A549 (cell line): Measurements from ENCODE around the gene POLRMT. TPM values are rescaled to one million over a fixed set of nuclear protein-coding genes. Genes with fewer than 3 reads are reported as not detected.

ENCODE experiments used
- ATAC-seq, 2 experiments: fragments of 200-7000 bp in 1 of 2; fragments of >200 bp in 1 of 2; cut with Nextera tagmentation in 1 of 2; cut with Tn5 transposase in 1 of 2; 3 replicates each; pipeline versions ENCODE4 v1.8.0 to v1.9.1; 2018 to 2020; ENCODE audit warnings: mild to moderate bottlenecking in 1 of 2, moderate library complexity in 1 of 2
- CTCF ChIA-PET: fragments of 300-600 bp; sonication (Branson Sonifier 250); formaldehyde crosslinking; extraction: SDS; loops from one replicate; lab custom pipeline; 2021; ENCODE audit warnings: antibody characterized with exemption, inconsistent platforms; lab: Yijun Ruan, JAX
- POLR2A ChIA-PET: fragments of 350-600 bp; formaldehyde crosslinking; extraction: SDS; loops from one replicate; lab custom pipeline; 2021; ENCODE audit warnings: antibody characterized with exemption, inconsistent platforms; lab: Yijun Ruan, JAX
- DNase-seq, 2 experiments: peaks; one replicate each; pipeline versions ENCODE4 v3.0.0 to v3.0.0-alpha.2; 2011 to 2016; ENCODE audit warnings: low read depth in 1 of 2, low spot score in 1 of 2
- FAIRE-seq: peaks from 2 replicates; lab custom pipeline; 2011; peaks lifted over from hg19 to GRCh38; lab: Jason Lieb, UNC
- H3K27ac ChIP-seq, 2 experiments: fragments of >200 bp; sonication (Bioruptor Twin); formaldehyde crosslinking; 3 replicates each; pipeline ENCODE4 v1.5.1; 2016 to 2017
- H3K4me1 ChIP-seq: fragments of >200 bp; sonication (Bioruptor Twin); formaldehyde crosslinking; 3 replicates; pipeline ENCODE4 v1.6.1; 2016
- H3K4me2 ChIP-seq: fragments of >200 bp; sonication (Bioruptor Twin); formaldehyde crosslinking; 3 replicates; pipeline ENCODE4 v1.6.1; 2016
- H3K4me3 ChIP-seq: fragments of >200 bp; sonication (Bioruptor Twin); formaldehyde crosslinking; 3 replicates; pipeline ENCODE4 v1.5.1; 2016
- H3K9me3 ChIP-seq: fragments of >200 bp; sonication (Bioruptor Twin); formaldehyde crosslinking; 3 replicates; pipeline ENCODE4 v1.6.1; 2016
- BHLHE40 ChIP-seq: IDR thresholded peaks from 2 replicates; pipeline ENCODE4 v1.6.1; 2012; ENCODE audit warnings: low read depth, low read length, inconsistent platforms
- CBX2 ChIP-seq: fragments of 200-600 bp; sonication (generic); IDR thresholded peaks from 2 replicates; pipeline ENCODE4 v1.6.1; 2016; ENCODE audit warnings: low read depth, mild to moderate bottlenecking, borderline replicate concordance
- CEBPB ChIP-seq, 2 experiments: fragments of >200 bp in 1 of 2; sonication (Bioruptor Twin) in 1 of 2; formaldehyde crosslinking in 1 of 2; IDR thresholded peaks; 2 replicates each; pipeline ENCODE4 v1.6.1; 2012 to 2016
- CHD2 ChIP-seq: fragments of 150-350 bp; IDR thresholded peaks from 2 replicates; pipeline ENCODE4 v1.6.1; 2014; ENCODE audit warnings: low read length; ENCODE audit not compliant: partially characterized antibody
- EHF ChIP-seq: fragments of 250-450 bp; sonication (Bioruptor Pico); IDR thresholded peaks from 2 replicates; pipeline ENCODE4 v1.5.0; 2020; ENCODE audit warnings: mild to moderate bottlenecking
- FOXS1 ChIP-seq: fragments of 250-450 bp; sonication (Bioruptor Pico); IDR thresholded peaks from 2 replicates; pipeline ENCODE4 v1.5.0; 2020; ENCODE audit warnings: mild to moderate bottlenecking, moderate library complexity
- HDAC2 ChIP-seq: fragments of 200-600 bp; sonication (generic); IDR thresholded peaks from 2 replicates; pipeline ENCODE4 v1.6.1; 2016
- HEYL ChIP-seq: fragments of 250-450 bp; sonication (Bioruptor Pico); IDR thresholded peaks from 2 replicates; pipeline ENCODE4 v1.8.0; 2021; ENCODE audit warnings: mild to moderate bottlenecking, moderate library complexity
- HOXB13 ChIP-seq: fragments of 250-450 bp; sonication (Bioruptor Pico); IDR thresholded peaks from 2 replicates; pipeline ENCODE4 v1.5.0; 2020; ENCODE audit warnings: low read depth, mild to moderate bottlenecking, moderate library complexity
- KDM1A ChIP-seq: fragments of 200-600 bp; sonication (generic); IDR thresholded peaks from 2 replicates; pipeline ENCODE4 v1.6.1; 2016; ENCODE audit warnings: low read depth, mild to moderate bottlenecking
- MAZ ChIP-seq: fragments of 150-350 bp; IDR thresholded peaks from 2 replicates; pipeline ENCODE4 v1.6.1; 2014; ENCODE audit warnings: antibody characterized with exemption, low read depth, low read length, borderline replicate concordance
- NFE2L2 ChIP-seq: fragments of 150-350 bp; conservative IDR thresholded peaks from 2 replicates; pipeline ENCODE4 v1.6.1; 2014; ENCODE audit warnings: low read length
- RCOR1 ChIP-seq: fragments of 150-350 bp; IDR thresholded peaks from 2 replicates; pipeline ENCODE4 v1.6.1; 2014; ENCODE audit warnings: antibody characterized with exemption, low read length, low read depth
- RFX5 ChIP-seq: fragments of 450-650 bp; IDR thresholded peaks from 2 replicates; pipeline ENCODE4 v1.7.1; 2014; ENCODE audit warnings: antibody characterized with exemption, mild to moderate bottlenecking, moderate library complexity
- SREBF2 ChIP-seq: fragments of 450-650 bp; IDR thresholded peaks from 2 replicates; pipeline ENCODE4 v1.6.1; 2014; ENCODE audit warnings: mild to moderate bottlenecking, moderate library complexity
- ZSCAN20 ChIP-seq: fragments of 250-450 bp; sonication (Bioruptor Pico); IDR thresholded peaks from 2 replicates; pipeline ENCODE4 v1.8.0; 2022; ENCODE audit warnings: mild to moderate bottlenecking, moderate library complexity
- WGBS: methylation state at CpG from one replicate; pipeline ENCODE4 v1.1.6; 2017; ENCODE audit errors: missing lambda C conversion rate; 5-methylcytosine and 5-hydroxymethylcytosine counted together
- polyA plus RNA-seq, 4 experiments: library from polyadenylated mRNA; depleted of rRNA in 3 of 4; stranded (reverse); fragments of >200 nt; fragmentation: RNase III in 1 of 4; extraction: RNeasy Plus Mini Kit Qiagen cat#74134 plus additional on column Dnase treatment in 1 of 4; gene quantifications; 2 replicates in 3 of 4; 3 replicates in 1 of 4; pipeline ENCODE4 v1.2.3, GENCODE V29; 2011 to 2017
- TF ChIP-seq, protein P1 (sequence below): IDR thresholded peaks from 2 replicates; pipeline ENCODE4 v1.6.1; 2012; ENCODE audit warnings: low read depth, borderline replicate concordance
- TF ChIP-seq, protein P2 (sequence below): fragments of 150-350 bp; IDR thresholded peaks from 2 replicates; pipeline ENCODE4 v1.6.1; 2014; ENCODE audit warnings: low read depth, mild to moderate bottlenecking, low read length
- TF ChIP-seq, protein P3 (sequence below): fragments of 450-650 bp; IDR thresholded peaks from 2 replicates; pipeline ENCODE4 v1.6.1; 2014; ENCODE audit warnings: antibody characterized with exemption
- TF ChIP-seq, protein P4 (sequence below): fragments of >200 bp; sonication (Bioruptor Twin); formaldehyde crosslinking; IDR thresholded peaks from 3 replicates; pipeline ENCODE4 v1.5.1; 2016

Gene POLRMT
- polyA plus RNA-seq, 2 of the 4 experiments (the other 2 are of a cell fraction): 41.9 to 68.8 TPM

DNA sequence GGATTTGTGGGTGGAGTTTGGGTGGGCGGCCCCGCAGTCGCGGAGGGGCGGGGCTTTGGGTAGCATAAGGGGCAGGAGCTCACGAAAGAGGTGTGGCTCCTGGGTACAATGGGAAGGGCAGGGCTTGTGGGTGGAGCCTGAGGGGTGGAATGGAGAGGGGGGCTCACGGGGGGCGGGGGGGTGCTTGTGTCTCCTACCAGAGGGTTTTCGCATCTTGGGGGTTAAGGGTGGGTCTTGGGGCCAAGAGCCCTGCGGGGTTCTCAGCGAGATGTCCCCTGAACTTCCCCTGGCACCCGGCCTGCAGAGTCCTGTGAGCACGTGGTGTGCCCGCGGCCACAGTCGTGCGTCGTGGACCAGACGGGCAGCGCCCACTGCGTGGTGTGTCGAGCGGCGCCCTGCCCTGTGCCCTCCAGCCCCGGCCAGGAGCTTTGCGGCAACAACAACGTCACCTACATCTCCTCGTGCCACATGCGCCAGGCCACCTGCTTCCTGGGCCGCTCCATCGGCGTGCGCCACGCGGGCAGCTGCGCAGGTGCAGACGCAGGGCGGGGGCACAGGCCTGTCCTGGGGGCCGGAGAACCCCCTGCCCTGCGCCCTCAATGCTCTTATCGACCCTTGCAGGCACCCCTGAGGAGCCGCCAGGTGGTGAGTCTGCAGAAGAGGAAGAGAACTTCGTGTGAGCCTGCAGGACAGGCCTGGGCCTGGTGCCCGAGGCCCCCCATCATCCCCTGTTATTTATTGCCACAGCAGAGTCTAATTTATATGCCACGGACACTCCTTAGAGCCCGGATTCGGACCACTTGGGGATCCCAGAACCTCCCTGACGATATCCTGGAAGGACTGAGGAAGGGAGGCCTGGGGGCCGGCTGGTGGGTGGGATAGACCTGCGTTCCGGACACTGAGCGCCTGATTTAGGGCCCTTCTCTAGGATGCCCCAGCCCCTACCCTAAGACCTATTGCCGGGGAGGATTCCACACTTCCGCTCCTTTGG lies 48.0 kb upstream of the POLRMT start:
- DNase-seq: no peak
- peak overlapping the region; percentile 87 to 99; a peak in 5 of 6 replicates for H3K27ac ChIP-seq
- no peaks in the 10 kb centered on the region for H3K9me3 ChIP-seq
- 87% methylated on average over 25 of the region's 54 CpGs for WGBS
- peak in 1 of 2 experiments; percentile 45; a peak in 4 of 6 replicates for ATAC-seq
- TF ChIP-seq, protein P1, sequence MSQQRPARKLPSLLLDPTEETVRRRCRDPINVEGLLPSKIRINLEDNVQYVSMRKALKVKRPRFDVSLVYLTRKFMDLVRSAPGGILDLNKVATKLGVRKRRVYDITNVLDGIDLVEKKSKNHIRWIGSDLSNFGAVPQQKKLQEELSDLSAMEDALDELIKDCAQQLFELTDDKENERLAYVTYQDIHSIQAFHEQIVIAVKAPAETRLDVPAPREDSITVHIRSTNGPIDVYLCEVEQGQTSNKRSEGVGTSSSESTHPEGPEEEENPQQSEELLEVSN: no peak
- no peak for TF ChIP-seq RFX5
- no peak for TF ChIP-seq MAZ
- no peak for TF ChIP-seq HOXB13 (CRISPR knock-in tag)
- no peak for TF ChIP-seq BHLHE40
- no peak for TF ChIP-seq CEBPB (IDR thresholded peaks at IDR 0.05)
- TF ChIP-seq, protein P2, sequence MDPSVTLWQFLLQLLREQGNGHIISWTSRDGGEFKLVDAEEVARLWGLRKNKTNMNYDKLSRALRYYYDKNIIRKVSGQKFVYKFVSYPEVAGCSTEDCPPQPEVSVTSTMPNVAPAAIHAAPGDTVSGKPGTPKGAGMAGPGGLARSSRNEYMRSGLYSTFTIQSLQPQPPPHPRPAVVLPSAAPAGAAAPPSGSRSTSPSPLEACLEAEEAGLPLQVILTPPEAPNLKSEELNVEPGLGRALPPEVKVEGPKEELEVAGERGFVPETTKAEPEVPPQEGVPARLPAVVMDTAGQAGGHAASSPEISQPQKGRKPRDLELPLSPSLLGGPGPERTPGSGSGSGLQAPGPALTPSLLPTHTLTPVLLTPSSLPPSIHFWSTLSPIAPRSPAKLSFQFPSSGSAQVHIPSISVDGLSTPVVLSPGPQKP: no peak
- TF ChIP-seq RCOR1: no peak
- TF ChIP-seq CHD2: no peak
- no peak for TF ChIP-seq FOXS1 (CRISPR knock-in tag)
- TF ChIP-seq ZSCAN20: no peak
- TF ChIP-seq SREBF2: no peak
- TF ChIP-seq, protein P3, sequence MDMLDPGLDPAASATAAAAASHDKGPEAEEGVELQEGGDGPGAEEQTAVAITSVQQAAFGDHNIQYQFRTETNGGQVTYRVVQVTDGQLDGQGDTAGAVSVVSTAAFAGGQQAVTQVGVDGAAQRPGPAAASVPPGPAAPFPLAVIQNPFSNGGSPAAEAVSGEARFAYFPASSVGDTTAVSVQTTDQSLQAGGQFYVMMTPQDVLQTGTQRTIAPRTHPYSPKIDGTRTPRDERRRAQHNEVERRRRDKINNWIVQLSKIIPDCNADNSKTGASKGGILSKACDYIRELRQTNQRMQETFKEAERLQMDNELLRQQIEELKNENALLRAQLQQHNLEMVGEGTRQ: no peak
- no peak for TF ChIP-seq HDAC2
- TF ChIP-seq EHF (CRISPR knock-in tag): no peak
- no peak for TF ChIP-seq NFE2L2
- TF ChIP-seq CBX2: no peak
- no peak for TF ChIP-seq KDM1A
- TF ChIP-seq HEYL (CRISPR knock-in tag): no peak
- TF ChIP-seq, protein P4, sequence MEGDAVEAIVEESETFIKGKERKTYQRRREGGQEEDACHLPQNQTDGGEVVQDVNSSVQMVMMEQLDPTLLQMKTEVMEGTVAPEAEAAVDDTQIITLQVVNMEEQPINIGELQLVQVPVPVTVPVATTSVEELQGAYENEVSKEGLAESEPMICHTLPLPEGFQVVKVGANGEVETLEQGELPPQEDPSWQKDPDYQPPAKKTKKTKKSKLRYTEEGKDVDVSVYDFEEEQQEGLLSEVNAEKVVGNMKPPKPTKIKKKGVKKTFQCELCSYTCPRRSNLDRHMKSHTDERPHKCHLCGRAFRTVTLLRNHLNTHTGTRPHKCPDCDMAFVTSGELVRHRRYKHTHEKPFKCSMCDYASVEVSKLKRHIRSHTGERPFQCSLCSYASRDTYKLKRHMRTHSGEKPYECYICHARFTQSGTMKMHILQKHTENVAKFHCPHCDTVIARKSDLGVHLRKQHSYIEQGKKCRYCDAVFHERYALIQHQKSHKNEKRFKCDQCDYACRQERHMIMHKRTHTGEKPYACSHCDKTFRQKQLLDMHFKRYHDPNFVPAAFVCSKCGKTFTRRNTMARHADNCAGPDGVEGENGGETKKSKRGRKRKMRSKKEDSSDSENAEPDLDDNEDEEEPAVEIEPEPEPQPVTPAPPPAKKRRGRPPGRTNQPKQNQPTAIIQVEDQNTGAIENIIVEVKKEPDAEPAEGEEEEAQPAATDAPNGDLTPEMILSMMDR: no peak
- H3K4me1 ChIP-seq: peaks cover 20% of the 10 kb centered on the region
- ChIA-PET CTCF (interaction anchor here (1.0 kb wide), 1 partner anchor 26 kb away, joined by 3 read pairs; no protein-coding TSS in a partner anchor), POLR2A (interaction anchor here (0.6 to 0.8 kb wide), 4 partner anchors 23 to 276 kb away, joined by 3 to 5 read pairs (median 4); no protein-coding TSS in a partner anchor)
- peak overlapping the region; percentile 69 for H3K4me2 ChIP-seq
- H3K4me3 ChIP-seq: no peak overlapping the region; the same call in 2 of the 3 replicates
- FAIRE-seq: no peak
